ENCODE measurements around the gene GMCL2.

- TF ChIP-seq, protein P1, sequence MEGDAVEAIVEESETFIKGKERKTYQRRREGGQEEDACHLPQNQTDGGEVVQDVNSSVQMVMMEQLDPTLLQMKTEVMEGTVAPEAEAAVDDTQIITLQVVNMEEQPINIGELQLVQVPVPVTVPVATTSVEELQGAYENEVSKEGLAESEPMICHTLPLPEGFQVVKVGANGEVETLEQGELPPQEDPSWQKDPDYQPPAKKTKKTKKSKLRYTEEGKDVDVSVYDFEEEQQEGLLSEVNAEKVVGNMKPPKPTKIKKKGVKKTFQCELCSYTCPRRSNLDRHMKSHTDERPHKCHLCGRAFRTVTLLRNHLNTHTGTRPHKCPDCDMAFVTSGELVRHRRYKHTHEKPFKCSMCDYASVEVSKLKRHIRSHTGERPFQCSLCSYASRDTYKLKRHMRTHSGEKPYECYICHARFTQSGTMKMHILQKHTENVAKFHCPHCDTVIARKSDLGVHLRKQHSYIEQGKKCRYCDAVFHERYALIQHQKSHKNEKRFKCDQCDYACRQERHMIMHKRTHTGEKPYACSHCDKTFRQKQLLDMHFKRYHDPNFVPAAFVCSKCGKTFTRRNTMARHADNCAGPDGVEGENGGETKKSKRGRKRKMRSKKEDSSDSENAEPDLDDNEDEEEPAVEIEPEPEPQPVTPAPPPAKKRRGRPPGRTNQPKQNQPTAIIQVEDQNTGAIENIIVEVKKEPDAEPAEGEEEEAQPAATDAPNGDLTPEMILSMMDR (IDR thresholded peaks at IDR 0.05; ENCODE audit: poor library complexity) = no peak
- TF ChIP-seq EZH2phosphoT487 (IDR thresholded peaks at IDR 0.05; ENCODE audit: low read depth, severe bottlenecking, unreplicated experiment) = no peak
Observed at GRCh38 chr5:178236126-178236525, 49.0 kb upstream of the GMCL2 start.
